ENCODE measurements around the gene PKP4.

GRCh38 chr2:158589303-158589702 is 132.6 kb downstream of the PKP4 start:
- TF ChIP-seq POLR2A (IDR thresholded peaks at IDR 0.05): no peak
- TF ChIP-seq CTCF (IDR thresholded peaks at IDR 0.05): no peak
- TF ChIP-seq POLR2AphosphoS5 (IDR thresholded peaks at IDR 0.05): no peak
